ENCODE measurements around the gene PPP2R3A. TPM values are rescaled to one million over a fixed set of nuclear protein-coding genes. Genes with fewer than 3 reads are reported as not detected.

The PPP2R3A gene
- total RNA-seq, 6 donors from 2014 or later, result 5.5 to 35.6 (median 11.0) TPM

- TF ChIP-seq CTCF (IDR thresholded peaks at IDR 0.05) (peak in 3 of 6 experiments; percentile 22 to 39 (median 33)), POLR2A (IDR thresholded peaks at IDR 0.05) (no peak), EP300 (IDR thresholded peaks at IDR 0.05) (no peak), POLR2AphosphoS5 (IDR thresholded peaks at IDR 0.05) (no peak)
- Histone ChIP-seq H3K27ac (no peak overlapping the region), H3K9me3 (no peaks in the 10 kb centered on the region), H3K4me1 (no peaks in the 10 kb centered on the region), H3K27me3 (no peaks in the 10 kb centered on the region), H3K36me3 (no peaks in the 10 kb centered on the region), H3K4me3 (no peak overlapping the region)
- 19 to 27% methylated on average over 1 of the region's 1 CpG for WGBS, 2 donors
- peak in 1 of 2 donors; percentile 58 for ATAC-seq (ENCODE audit: low FRiP score in 2 of 2)
- no peak for DNase-seq
Observed at GRCh38 chr3:135918600-135918999, 46.9 kb upstream of the PPP2R3A start.

DNA sequence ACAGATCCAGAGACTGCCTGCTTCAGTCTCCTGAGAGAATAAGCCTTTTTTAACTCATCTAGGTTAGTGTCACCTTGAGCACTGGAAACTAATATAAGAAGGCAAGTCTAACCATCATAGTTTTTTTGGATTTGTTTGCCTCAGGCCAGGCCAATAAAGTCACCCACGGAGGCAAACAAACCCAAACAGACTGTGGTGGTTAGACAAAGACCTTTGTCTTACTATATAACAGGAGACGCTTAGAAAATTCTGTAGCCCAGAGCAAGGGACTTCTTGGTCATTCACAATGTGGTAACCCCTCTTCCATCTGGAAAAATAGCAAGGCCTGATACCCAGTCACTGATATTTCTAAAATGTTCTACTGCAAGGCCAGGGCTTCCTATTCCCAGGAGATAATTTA lies 45.3 kb upstream of the PPP2R3A start:
- 79 to 90% methylated on average over 2 of the region's 2 CpGs for WGBS, 2 donors
- Histone ChIP-seq H3K4me3 (no peak overlapping the region), H3K27ac (no peak overlapping the region), H3K27me3 (no peaks in the 10 kb centered on the region), H3K36me3 (no peaks in the 10 kb centered on the region), H3K4me1 (no peaks in the 10 kb centered on the region), H3K9me3 (no peaks in the 10 kb centered on the region)
- TF ChIP-seq EP300 (IDR thresholded peaks at IDR 0.05) (no peak), CTCF (IDR thresholded peaks at IDR 0.05) (no peak), POLR2A (IDR thresholded peaks at IDR 0.05) (no peak), POLR2AphosphoS5 (IDR thresholded peaks at IDR 0.05) (no peak)
- DNase-seq (no peak), ATAC-seq (ENCODE audit: low FRiP score in 2 of 2) (no peak)

DNA sequence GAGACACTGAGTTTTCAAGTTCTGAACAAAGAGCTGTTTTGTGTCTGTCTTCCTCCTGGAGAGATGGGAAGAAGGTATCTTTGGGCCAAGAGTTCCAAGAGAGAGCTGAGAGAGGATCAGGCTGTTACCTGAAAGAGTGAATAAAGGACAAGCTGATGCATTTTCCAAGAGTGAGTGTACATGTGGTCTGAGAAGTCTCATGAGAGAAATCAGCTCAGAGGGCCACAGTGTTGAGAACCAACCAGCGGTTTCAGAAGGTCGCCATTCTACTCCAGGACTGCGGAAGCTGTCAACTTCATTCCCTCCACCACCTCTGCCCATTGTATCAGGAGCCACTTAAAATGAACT lies 42.7 kb upstream of the PPP2R3A start:
- WGBS, 2 donors, result 87 to 96% methylated on average over 3 of the region's 3 CpGs
- no peak overlapping the region for H3K27ac ChIP-seq

DNA sequence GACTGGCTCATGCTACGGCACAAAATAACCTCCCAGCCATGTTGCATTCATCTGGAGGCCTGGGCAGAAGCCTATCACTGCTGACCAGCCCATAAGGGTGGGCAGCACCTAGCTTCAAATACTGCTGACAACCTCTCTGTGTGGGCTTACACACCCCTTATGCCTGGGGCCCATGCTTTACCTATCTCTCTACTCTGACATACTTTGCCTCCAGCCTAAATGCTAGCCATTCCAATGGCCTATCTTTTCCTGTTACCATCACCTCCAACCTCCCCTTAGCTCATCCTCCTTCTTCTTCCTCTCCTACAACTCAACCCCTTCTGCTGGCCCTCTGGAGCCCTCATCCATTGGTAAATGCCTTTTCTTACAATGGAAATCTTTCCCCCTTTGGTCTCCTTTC lies 41.0 kb upstream of the PPP2R3A start:
- no peak for ATAC-seq (ENCODE audit: low FRiP score in 2 of 2)
- H3K4me3 ChIP-seq, result no peak overlapping the region
- no peaks in the 10 kb centered on the region for H3K9me3 ChIP-seq
- TF ChIP-seq EP300 (IDR thresholded peaks at IDR 0.05), result no peak
- no peaks in the 10 kb centered on the region for H3K27me3 ChIP-seq
- DNase-seq, result no peak
- no peaks in the 10 kb centered on the region for H3K4me1 ChIP-seq
- H3K36me3 ChIP-seq, result no peaks in the 10 kb centered on the region
- no peak overlapping the region for H3K27ac ChIP-seq
- WGBS, 2 donors, result 93 to 100% methylated on average over 1 of the region's 1 CpG

More for the DNA sequence above, 42.7 kb upstream of the PPP2R3A start:
- H3K4me1 ChIP-seq, result no peaks in the 10 kb centered on the region
- no peaks in the 10 kb centered on the region for H3K27me3 ChIP-seq
- H3K9me3 ChIP-seq, result no peaks in the 10 kb centered on the region
- DNase-seq (no peak), ATAC-seq (ENCODE audit: low FRiP score in 2 of 2) (no peak)
- H3K4me3 ChIP-seq, result no peak overlapping the region
- H3K36me3 ChIP-seq, result no peaks in the 10 kb centered on the region
- TF ChIP-seq POLR2AphosphoS5 (IDR thresholded peaks at IDR 0.05), result no peak
- TF ChIP-seq POLR2A (IDR thresholded peaks at IDR 0.05), result no peak
- TF ChIP-seq CTCF (IDR thresholded peaks at IDR 0.05), result no peak
- TF ChIP-seq EP300 (IDR thresholded peaks at IDR 0.05), result no peak

- ATAC-seq (ENCODE audit: low FRiP score in 2 of 2), result no peak
- Histone ChIP-seq H3K27ac (no peak overlapping the region), H3K27me3 (no peaks in the 10 kb centered on the region), H3K4me1 (peaks cover 0 to 3% (median 0%) of the 10 kb centered on the region in 4 donors), H3K4me3 (no peak overlapping the region), H3K9me3 (no peaks in the 10 kb centered on the region), H3K36me3 (no peaks in the 10 kb centered on the region)
- DNase-seq, result no peak
- TF ChIP-seq EP300 (IDR thresholded peaks at IDR 0.05) (no peak), CTCF (IDR thresholded peaks at IDR 0.05) (no peak), POLR2A (IDR thresholded peaks at IDR 0.05) (no peak), POLR2AphosphoS5 (IDR thresholded peaks at IDR 0.05) (no peak)
- 86 to 89% methylated on average over 3 of the region's 3 CpGs for WGBS, 2 donors
Observed at GRCh38 chr3:135926664-135927063, 38.9 kb upstream of the PPP2R3A start.
